ENCODE measurements around the gene PDCD5. TPM values are rescaled to one million over a fixed set of nuclear protein-coding genes. Genes with fewer than 3 reads are reported as not detected.

The PDCD5 gene
- total and polyA plus RNA-seq, 2 experiments from 2014 or later = 77.8 to 436 TPM

- TF ChIP-seq REST (IDR thresholded peaks at IDR 0.05; ENCODE audit: unreplicated experiment) = no peak
- TF ChIP-seq JUNB (IDR thresholded peaks at IDR 0.05; ENCODE audit: unreplicated experiment) = no peak
- TF ChIP-seq CTCF (conservative IDR thresholded peaks at IDR 0.05; ENCODE audit: low read depth in 2 of 2) = no peak
- TF ChIP-seq STAT1 (IDR thresholded peaks at IDR 0.05; ENCODE audit: unreplicated experiment) = no peak
- TF ChIP-seq, protein P1, sequence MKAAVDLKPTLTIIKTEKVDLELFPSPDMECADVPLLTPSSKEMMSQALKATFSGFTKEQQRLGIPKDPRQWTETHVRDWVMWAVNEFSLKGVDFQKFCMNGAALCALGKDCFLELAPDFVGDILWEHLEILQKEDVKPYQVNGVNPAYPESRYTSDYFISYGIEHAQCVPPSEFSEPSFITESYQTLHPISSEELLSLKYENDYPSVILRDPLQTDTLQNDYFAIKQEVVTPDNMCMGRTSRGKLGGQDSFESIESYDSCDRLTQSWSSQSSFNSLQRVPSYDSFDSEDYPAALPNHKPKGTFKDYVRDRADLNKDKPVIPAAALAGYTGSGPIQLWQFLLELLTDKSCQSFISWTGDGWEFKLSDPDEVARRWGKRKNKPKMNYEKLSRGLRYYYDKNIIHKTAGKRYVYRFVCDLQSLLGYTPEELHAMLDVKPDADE (IDR thresholded peaks at IDR 0.05) = no peak
Observed at GRCh38 chr19:32615569-32615968, 34.6 kb downstream of the PDCD5 start (continued).

DNA sequence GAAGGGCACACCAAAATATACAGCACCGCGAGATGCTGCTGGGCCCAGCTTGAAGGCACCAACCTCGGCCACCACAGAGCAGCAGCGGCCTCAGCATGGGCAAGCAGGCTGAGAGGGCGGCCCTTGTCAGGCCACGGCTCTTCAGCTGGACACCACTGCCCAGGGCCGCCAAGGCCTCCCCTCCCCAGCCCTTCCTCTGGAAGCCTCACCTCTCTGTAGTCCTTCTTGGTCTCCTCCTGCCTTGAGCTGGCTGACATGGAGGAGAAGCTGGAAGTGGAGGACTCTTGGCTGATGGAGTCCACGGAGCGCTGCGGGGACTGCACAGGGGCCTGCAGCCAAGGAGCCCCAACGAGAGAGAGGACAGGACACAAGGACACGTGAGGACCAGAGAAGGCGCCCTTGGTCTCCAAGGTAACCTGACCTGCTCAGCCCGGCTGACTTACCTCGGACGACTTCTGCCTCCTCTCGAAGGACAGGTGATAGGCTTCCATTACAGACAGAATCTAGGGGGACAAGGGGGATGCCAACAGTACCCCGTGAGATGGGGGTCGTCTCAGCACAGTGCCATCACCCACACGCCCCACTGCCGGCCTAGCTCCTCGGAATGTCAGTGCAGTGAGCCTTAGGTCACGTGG, 38.2 kb downstream of the PDCD5 start:
- DNase-seq (ENCODE audit: low spot score) (no peak), ATAC-seq (no peak)
- Mint-ChIP-seq H3K9me3 (no peaks in the 10 kb centered on the region), H3K27me3 (ENCODE audit: insufficient read depth, low read depth, poor library complexity) (peaks cover 8% of the 10 kb centered on the region), H3K27ac (no peak overlapping the region), H3K4me3 (no peak overlapping the region), H3K36me3 (ENCODE audit: low read depth) (peaks cover 66% of the 10 kb centered on the region), H3K4me1 (no peaks in the 10 kb centered on the region)
- H3K79me2 ChIP-seq (replicated peaks; ENCODE audit: insufficient read depth) = no peaks in the 10 kb centered on the region
- no peak overlapping the region for H3K4me3 ChIP-seq
- H3K9me2 ChIP-seq (ENCODE audit: insufficient read depth) = no peaks in the 10 kb centered on the region
- no peak overlapping the region for H3K27ac ChIP-seq (ENCODE audit: low read depth)
- no peaks in the 10 kb centered on the region for H3K27me3 ChIP-seq (ENCODE audit: insufficient read depth)
- no peaks in the 10 kb centered on the region for H4K20me1 ChIP-seq (replicated peaks; ENCODE audit: insufficient read depth)
- H3F3A ChIP-seq (replicated peaks; ENCODE audit: low read depth) = no peaks in the 10 kb centered on the region
- no peak for TF ChIP-seq EZH2phosphoT487 (IDR thresholded peaks at IDR 0.05; ENCODE audit: unreplicated experiment)
- peaks cover 13% of the 10 kb centered on the region for H3K36me3 ChIP-seq (ENCODE audit: insufficient read depth)
- H3K4me2 ChIP-seq = no peak overlapping the region
- no peaks in the 10 kb centered on the region for H3K4me1 ChIP-seq (ENCODE audit: insufficient read depth)
- no peak overlapping the region for H2AFZ ChIP-seq

GRCh38 chr19:32622002-32622401, 41.0 kb downstream of the PDCD5 start:
- Histone ChIP-seq H3K4me1 (ENCODE audit: insufficient read depth) (no peaks in the 10 kb centered on the region), H3K27ac (ENCODE audit: low read depth) (no peak overlapping the region), H3F3A (replicated peaks; ENCODE audit: low read depth) (no peaks in the 10 kb centered on the region), H2AFZ (no peak overlapping the region), H3K36me3 (ENCODE audit: insufficient read depth) (peaks cover 12% of the 10 kb centered on the region), H3K9me2 (ENCODE audit: insufficient read depth) (no peaks in the 10 kb centered on the region), H3K4me2 (no peak overlapping the region), H3K27me3 (ENCODE audit: insufficient read depth) (no peaks in the 10 kb centered on the region), H3K79me2 (replicated peaks; ENCODE audit: insufficient read depth) (no peaks in the 10 kb centered on the region), H3K4me3 (no peak overlapping the region), H4K20me1 (replicated peaks; ENCODE audit: insufficient read depth) (no peaks in the 10 kb centered on the region)
- H3K9me3 Mint-ChIP-seq = no peaks in the 10 kb centered on the region
- no peak overlapping the region for H3K4me3 Mint-ChIP-seq
- TF ChIP-seq JUNB (IDR thresholded peaks at IDR 0.05; ENCODE audit: unreplicated experiment) (no peak), ZNF114 (CRISPR knock-in tag; IDR thresholded peaks at IDR 0.05) (no peak), CREB1 (CRISPR knock-in tag; IDR thresholded peaks at IDR 0.05; ENCODE audit: low read depth) (no peak), NANOG (IDR thresholded peaks at IDR 0.05; ENCODE audit: borderline replicate concordance) (no peak), ZNF331 (CRISPR knock-in tag; IDR thresholded peaks at IDR 0.05; ENCODE audit: low read depth) (no peak), EZH2 (IDR thresholded peaks at IDR 0.05; ENCODE audit: low read depth, unreplicated experiment) (no peak), CTCF (conservative IDR thresholded peaks at IDR 0.05; ENCODE audit: low read depth in 2 of 2) (no peak), STAT1 (IDR thresholded peaks at IDR 0.05; ENCODE audit: unreplicated experiment) (no peak), EZH2phosphoT487 (IDR thresholded peaks at IDR 0.05; ENCODE audit: unreplicated experiment) (no peak), POLR2AphosphoS5 (IDR thresholded peaks at IDR 0.05; ENCODE audit: low read depth) (no peak)
- TF ChIP-seq, protein P1 (IDR thresholded peaks at IDR 0.05) = no peak
- no peaks in the 10 kb centered on the region for H3K4me1 Mint-ChIP-seq
- DNase-seq (ENCODE audit: low spot score) (no peak), ATAC-seq (no peak)
- H3K36me3 Mint-ChIP-seq (ENCODE audit: low read depth) = peaks cover 59% of the 10 kb centered on the region
- H3K27me3 Mint-ChIP-seq (ENCODE audit: insufficient read depth, low read depth, poor library complexity) = peaks cover 8% of the 10 kb centered on the region
- no peak overlapping the region; the same call in 1 of the 2 replicates for H3K27ac Mint-ChIP-seq

Data from GM23338 (cell line).